B cell (primary cell): ENCODE measurements around the gene OS9. TPM values are rescaled to one million over a fixed set of nuclear protein-coding genes. Genes with fewer than 3 reads are reported as not detected.

Experiments
- ATAC-seq: fragments of 200-7000 bp; cut with Tn5 transposase; one replicate; pipeline ENCODE4 v1.10.0; 2021; ENCODE audit warnings: low read depth, mild to moderate bottlenecking, moderate number of reproducible peaks, moderate library complexity
- CTCF ChIA-PET: fragments of 350-600 bp; sonication (Branson Sonifier 250); formaldehyde crosslinking; loops from one replicate; lab custom pipeline; 2021; ENCODE audit warnings: antibody characterized with exemption, inconsistent platforms; lab: Charles Lee
- POLR2A ChIA-PET: fragments of 350-600 bp; sonication (Branson Sonifier 250); formaldehyde crosslinking; loops from one replicate; lab custom pipeline; 2021; ENCODE audit warnings: antibody characterized with exemption; lab: Charles Lee
- DNase-seq: peaks from one replicate; pipeline ENCODE4 v3.0.0; 2013
- H2AFZ ChIP-seq: 2 replicates; pipeline ENCODE4 v1.6.1; 2012; ENCODE audit warnings: mild to moderate bottlenecking, low read depth, low read length; ENCODE audit not compliant: insufficient read depth, poor library complexity, severe bottlenecking
- H3K27ac ChIP-seq, 2 donors: 1 replicate in 1 of 2; 2 replicates in 1 of 2; pipeline ENCODE4 v1.5.1; 2012 to 2013; ENCODE audit warnings: low read length in 2 of 2, mild to moderate bottlenecking in 2 of 2, moderate library complexity in 1 of 2
- H3K27me3 ChIP-seq, 4 experiments: fragments of 200-600 bp in 1 of 4; sonication (generic) in 1 of 4; replicated peaks in 1 of 4; 1 replicate in 2 of 4; 2 replicates in 2 of 4; pipeline versions ENCODE4 v1.6.1 to v1.7.0; 2013 to 2016; ENCODE audit warnings: low read length in 3 of 4, mild to moderate bottlenecking in 2 of 4, mixed read lengths in 1 of 4, moderate library complexity in 1 of 4; ENCODE audit not compliant: insufficient read depth in 4 of 4, control insufficient read depth in 3 of 4; ENCODE audit errors: control extremely low read depth in 1 of 4
- H3K36me3 ChIP-seq, 2 experiments: replicated peaks in 1 of 2; 1 replicate in 1 of 2; 2 replicates in 1 of 2; pipeline versions ENCODE4 v1.6.1 to v1.7.1; 2013; ENCODE audit warnings: low read length in 1 of 2; ENCODE audit not compliant: insufficient read depth in 2 of 2, control insufficient read depth in 1 of 2; ENCODE audit errors: control extremely low read depth in 1 of 2, extremely low read depth in 1 of 2
- H3K4me1 ChIP-seq, 2 donors: fragments of 200-600 bp in 1 of 2; sonication (generic) in 1 of 2; 1 replicate in 1 of 2; 2 replicates in 1 of 2; pipeline versions ENCODE4 v1.5.1 to v1.6.1; 2013 to 2017; ENCODE audit warnings: low read length in 2 of 2; ENCODE audit not compliant: control insufficient read depth in 2 of 2, insufficient read depth in 2 of 2
- H3K4me2 ChIP-seq: replicated peaks from 2 replicates; pipeline ENCODE3; 2012; ENCODE audit warnings: mild to moderate bottlenecking, low read depth, low read length; ENCODE audit not compliant: poor library complexity, severe bottlenecking
- H3K4me3 ChIP-seq, 5 experiments: fragments of 200-600 bp in 1 of 5; sonication (generic) in 1 of 5; 1 replicate in 3 of 5; 2 replicates in 2 of 5; pipeline versions ENCODE4 v1.5.1 to v1.7.0; 2011 to 2016; ENCODE audit warnings: low read length in 4 of 5, mild to moderate bottlenecking in 4 of 5, low read depth in 2 of 5, control low read depth in 1 of 5, moderate library complexity in 1 of 5; ENCODE audit not compliant: insufficient read depth in 1 of 5; ENCODE audit errors: control extremely low read depth in 1 of 5, extremely low read depth in 1 of 5
- H3K79me2 ChIP-seq: fragments of 200-600 bp; sonication (generic); one replicate; pipeline ENCODE4 v1.6.0; 2016; ENCODE audit warnings: low read length; ENCODE audit not compliant: control insufficient read depth, insufficient read depth
- H3K9ac ChIP-seq: fragments of 200-600 bp; sonication (generic); 2 replicates; pipeline ENCODE4 v1.6.1; 2017; ENCODE audit warnings: mild to moderate bottlenecking, low read length, moderate library complexity
- H3K9me3 ChIP-seq, 3 donors: one replicate each; pipeline versions ENCODE4 v1.6.1 to v1.7.1; 2013; ENCODE audit warnings: low read length in 2 of 3; ENCODE audit not compliant: control insufficient read depth in 2 of 3, insufficient read depth in 1 of 3; ENCODE audit errors: control extremely low read depth in 1 of 3
- H4K20me1 ChIP-seq: 2 replicates; pipeline ENCODE4 v1.6.0; 2012; ENCODE audit warnings: mild to moderate bottlenecking, low read length; ENCODE audit not compliant: insufficient read depth, control insufficient read depth, poor library complexity, severe bottlenecking
- H3K27ac Mint-ChIP-seq: one replicate; pipeline ENCODE4 v1.8.0; 2021; ENCODE audit warnings: mixed read lengths
- H3K27me3 Mint-ChIP-seq: one replicate; pipeline ENCODE4 v1.8.0; 2021; ENCODE audit warnings: mixed read lengths
- H3K4me1 Mint-ChIP-seq: one replicate; pipeline ENCODE4 v1.8.0; 2021; ENCODE audit warnings: mixed read lengths
- H3K4me3 Mint-ChIP-seq: one replicate; pipeline ENCODE4 v1.8.0; 2021; ENCODE audit warnings: mixed read lengths
- H3K9me3 Mint-ChIP-seq: one replicate; pipeline ENCODE4 v1.8.0; 2022; ENCODE audit warnings: mixed read lengths; ENCODE audit not compliant: insufficient read depth
- EZH2 ChIP-seq: IDR thresholded peaks from 2 replicates; pipeline ENCODE4 v1.6.1; 2012; ENCODE audit warnings: borderline replicate concordance, low read depth, mild to moderate bottlenecking, moderate library complexity, low read length; ENCODE audit not compliant: insufficient read depth, poor library complexity, severe bottlenecking
- WGBS: methylation state at CpG from one replicate; pipeline ENCODE4 v1.1.5; 2013; ENCODE audit warnings: missing lambda C conversion rate; ENCODE audit not compliant: insufficient coverage; 5-methylcytosine and 5-hydroxymethylcytosine counted together
- intact Hi-C: fragments of 100-400 bp; cut with micrococcal nuclease; formaldehyde crosslinking; loops from one replicate; pipeline ENCODE4 v1.10.0; 2022
- polyA plus RNA-seq: library from polyadenylated mRNA; depleted of rRNA; stranded (reverse); fragments of >200 nt; gene quantifications from 2 replicates; pipeline ENCODE4 v1.2.3, GENCODE V29; 2012
- total RNA-seq, 2 donors: library from RNA; stranded (reverse); fragments of 120-200 nt in 1 of 2; gene quantifications; 1 replicate in 1 of 2; 2 replicates in 1 of 2; pipeline versions ENCODE4 v1.2.3 to v1.2.4, GENCODE V29; 2013 to 2022
- TF ChIP-seq, protein P1 (sequence below): fragments of 200-600 bp; IDR thresholded peaks from one replicate; pipeline ENCODE4 v1.8.0; 2022; ENCODE audit warnings: antibody characterized with exemption, mild to moderate bottlenecking

OS9 gene
- total and polyA plus RNA-seq, 2 donors (not counting 1 experiment from before 2014, with no cell fraction given), result 182 to 234 TPM

DNA sequence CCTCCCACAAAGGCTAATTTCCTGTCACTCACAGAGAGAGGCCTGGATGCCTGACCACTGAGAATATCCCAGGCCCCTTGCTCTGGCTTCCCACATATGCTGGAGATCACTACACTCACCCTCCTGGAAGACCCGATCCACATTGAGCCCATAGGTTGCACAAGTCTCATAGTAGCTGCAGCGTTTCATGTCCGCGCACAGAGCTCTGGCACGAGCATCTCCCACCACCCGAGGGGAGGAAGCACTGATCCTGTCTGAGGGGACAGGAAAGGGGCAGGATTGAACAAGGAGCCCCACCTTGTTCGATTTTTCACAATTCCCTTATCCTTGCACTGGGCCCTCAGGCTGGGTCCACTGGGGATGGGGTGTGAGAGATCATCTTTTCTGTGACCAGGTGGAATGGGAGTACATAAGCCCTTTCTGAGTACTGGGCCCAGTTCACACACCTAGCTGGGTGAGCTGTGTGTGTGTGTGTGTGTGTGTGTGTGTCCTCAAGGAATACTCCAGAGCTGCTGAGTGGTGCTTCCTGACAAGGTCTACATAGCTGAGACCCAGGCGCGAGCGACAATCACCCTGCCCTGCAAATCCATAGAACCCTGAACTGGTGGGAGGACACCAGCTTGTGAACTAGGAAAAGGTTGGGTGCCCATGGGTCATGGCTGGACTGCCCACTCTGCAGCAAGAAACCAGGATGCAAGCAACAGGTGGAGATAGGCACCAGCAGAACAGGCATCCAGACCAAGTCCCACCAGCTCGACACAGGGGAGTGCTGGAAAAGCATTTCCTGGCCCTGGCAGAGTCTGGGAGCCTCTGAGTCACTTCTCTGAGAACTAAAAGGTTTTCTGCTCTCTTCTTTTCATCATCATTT lies 39.0 kb downstream of the OS9 start:
- Histone ChIP-seq H3K9ac (no peak overlapping the region), H4K20me1 (peaks cover 28% of the 10 kb centered on the region), H3K9me3 (no peaks in the 10 kb centered on the region), H3K4me2 (no peak overlapping the region), H3K4me3 (no peak overlapping the region), H2AFZ (no peak overlapping the region), H3K27me3 (no peaks in the 10 kb centered on the region), H3K27ac (no peak overlapping the region), H3K36me3 (peaks cover 0 to 76% of the 10 kb centered on the region in 2 experiments), H3K79me2 (peaks cover 13% of the 10 kb centered on the region), H3K4me1 (no peaks in the 10 kb centered on the region)
- Mint-ChIP-seq H3K4me3 (no peak overlapping the region), H3K4me1 (peaks cover 2% of the 10 kb centered on the region), H3K9me3 (no peaks in the 10 kb centered on the region), H3K27ac (no peak overlapping the region), H3K27me3 (no peaks in the 10 kb centered on the region)
- DNase-seq (no peak), ATAC-seq (no peak)
- no peak for TF ChIP-seq EZH2
- TF ChIP-seq, protein P1, sequence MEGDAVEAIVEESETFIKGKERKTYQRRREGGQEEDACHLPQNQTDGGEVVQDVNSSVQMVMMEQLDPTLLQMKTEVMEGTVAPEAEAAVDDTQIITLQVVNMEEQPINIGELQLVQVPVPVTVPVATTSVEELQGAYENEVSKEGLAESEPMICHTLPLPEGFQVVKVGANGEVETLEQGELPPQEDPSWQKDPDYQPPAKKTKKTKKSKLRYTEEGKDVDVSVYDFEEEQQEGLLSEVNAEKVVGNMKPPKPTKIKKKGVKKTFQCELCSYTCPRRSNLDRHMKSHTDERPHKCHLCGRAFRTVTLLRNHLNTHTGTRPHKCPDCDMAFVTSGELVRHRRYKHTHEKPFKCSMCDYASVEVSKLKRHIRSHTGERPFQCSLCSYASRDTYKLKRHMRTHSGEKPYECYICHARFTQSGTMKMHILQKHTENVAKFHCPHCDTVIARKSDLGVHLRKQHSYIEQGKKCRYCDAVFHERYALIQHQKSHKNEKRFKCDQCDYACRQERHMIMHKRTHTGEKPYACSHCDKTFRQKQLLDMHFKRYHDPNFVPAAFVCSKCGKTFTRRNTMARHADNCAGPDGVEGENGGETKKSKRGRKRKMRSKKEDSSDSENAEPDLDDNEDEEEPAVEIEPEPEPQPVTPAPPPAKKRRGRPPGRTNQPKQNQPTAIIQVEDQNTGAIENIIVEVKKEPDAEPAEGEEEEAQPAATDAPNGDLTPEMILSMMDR, result no peak
- CTCF ChIA-PET, result interaction anchor here (1.4 kb wide), 1 partner anchor 95 kb away, joined by 4 read pairs; no protein-coding TSS in a partner anchor
- POLR2A ChIA-PET, result interaction anchor here (1.3 kb wide), 1 partner anchor 9 kb away, joined by 3 read pairs; no protein-coding TSS in a partner anchor
- WGBS, result 95% methylated on average over 10 of the region's 11 CpGs
- intact Hi-C loops, result no loop called here

DNA sequence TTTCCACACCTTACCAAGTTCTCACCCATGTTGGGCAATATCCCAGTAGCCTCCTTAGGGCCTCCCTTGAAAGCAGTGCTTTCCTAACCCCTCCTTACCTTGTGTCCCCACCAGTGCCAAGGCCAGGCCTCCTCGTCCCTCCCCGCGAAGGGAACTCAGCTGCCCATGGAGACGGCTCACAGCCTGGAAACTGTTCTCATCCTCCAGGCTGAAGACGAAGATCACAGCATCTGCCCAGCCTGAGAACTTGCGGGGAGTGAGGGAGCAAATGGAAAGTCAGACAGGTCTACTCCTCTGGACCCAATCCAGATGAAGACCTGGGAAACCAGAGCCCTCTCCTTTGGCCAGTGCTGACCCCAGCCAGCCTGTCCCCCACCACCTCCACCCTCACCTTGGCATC lies 40.0 kb downstream of the OS9 start:
- no peak overlapping the region for H3K4me3 ChIP-seq
- no peak overlapping the region for H3K4me3 Mint-ChIP-seq
- peaks cover 36% of the 10 kb centered on the region for H4K20me1 ChIP-seq
- H3K79me2 ChIP-seq, result peaks cover 18% of the 10 kb centered on the region
- H3K9ac ChIP-seq, result no peak overlapping the region
- H3K27me3 Mint-ChIP-seq, result no peaks in the 10 kb centered on the region
- ChIA-PET CTCF (no interaction called here), POLR2A (no interaction called here)
- H2AFZ ChIP-seq, result no peak overlapping the region
- H3K9me3 Mint-ChIP-seq, result no peaks in the 10 kb centered on the region
- no peak for TF ChIP-seq EZH2
- TF ChIP-seq, protein P1, result no peak
- peaks cover 0 to under 1% of the 10 kb centered on the region in 2 donors for H3K4me1 ChIP-seq
- H3K27ac Mint-ChIP-seq, result no peak overlapping the region
- 96% methylated on average over 6 of the region's 6 CpGs for WGBS
- H3K27me3 ChIP-seq, result no peaks in the 10 kb centered on the region
- intact Hi-C loops, result no loop called here
- H3K9me3 ChIP-seq, result no peaks in the 10 kb centered on the region
- H3K4me1 Mint-ChIP-seq, result peaks cover 3% of the 10 kb centered on the region
- no peak overlapping the region for H3K4me2 ChIP-seq
- H3K36me3 ChIP-seq, result peaks cover 0 to 68% of the 10 kb centered on the region in 2 experiments
- DNase-seq (no peak), ATAC-seq (no peak)
- H3K27ac ChIP-seq, result no peak overlapping the region
